MCF 10A (cell line): ENCODE data around the gene SMAD9. TPM values are rescaled to one million over a fixed set of nuclear protein-coding genes. Genes with fewer than 3 reads are reported as not detected.

Experiments used
- BruUV-seq: library from RNA; stranded (reverse); fragments of 400-500 nt; replicated peaks from 2 replicates; lab custom pipeline; 2021; lab: Mats Ljungman, UMichigan
- CTCF ChIA-PET: fragments of 300-600 bp; sonication (Branson Sonifier 250); formaldehyde crosslinking; extraction: SDS; loops from one replicate; lab custom pipeline; 2021; ENCODE audit warnings: antibody characterized with exemption, inconsistent platforms; lab: Yijun Ruan, JAX
- POLR2A ChIA-PET: fragments of 300-600, 350-650 bp; sonication (Branson Sonifier 250); formaldehyde crosslinking; extraction: SDS; loops from one replicate; lab custom pipeline; 2020; ENCODE audit warnings: antibody characterized with exemption, inconsistent platforms; lab: Yijun Ruan, JAX
- DNase-seq: peaks from one replicate; pipeline ENCODE4 v3.0.0-alpha.2; 2018; ENCODE audit not compliant: unreplicated experiment
- H3K27ac Mint-ChIP-seq: one replicate; pipeline ENCODE4 v1.8.0; 2022; ENCODE audit warnings: mild to moderate bottlenecking, low read depth, mixed read lengths; ENCODE audit not compliant: unreplicated experiment
- H3K27me3 Mint-ChIP-seq: one replicate; pipeline ENCODE4 v1.8.0; 2022; ENCODE audit warnings: mixed read lengths; ENCODE audit not compliant: insufficient read depth, unreplicated experiment
- H3K36me3 Mint-ChIP-seq: one replicate; pipeline ENCODE4 v1.8.0; 2022; ENCODE audit warnings: mild to moderate bottlenecking, moderate library complexity, mixed read lengths; ENCODE audit not compliant: insufficient read depth, unreplicated experiment
- H3K4me1 Mint-ChIP-seq: one replicate; pipeline ENCODE4 v1.8.0; 2022; ENCODE audit warnings: mixed read lengths; ENCODE audit not compliant: insufficient read depth, unreplicated experiment
- H3K4me3 Mint-ChIP-seq: one replicate; pipeline ENCODE4 v1.8.0; 2022; ENCODE audit warnings: mild to moderate bottlenecking, moderate library complexity, mixed read lengths; ENCODE audit not compliant: unreplicated experiment
- H3K9me3 Mint-ChIP-seq: one replicate; pipeline ENCODE4 v1.8.0; 2022; ENCODE audit warnings: mixed read lengths; ENCODE audit not compliant: unreplicated experiment
- CTCF ChIP-seq: fragments of 200-600 bp; IDR thresholded peaks from one replicate; pipeline ENCODE4 v1.8.0; 2022; ENCODE audit warnings: antibody characterized with exemption, mild to moderate bottlenecking; ENCODE audit not compliant: unreplicated experiment
- intact Hi-C: fragments of 100-400 bp; cut with micrococcal nuclease; formaldehyde crosslinking; loops from 2 replicates; pipeline ENCODE4 v1.14.1; 2022
- total RNA-seq: library from RNA; stranded (reverse); gene quantifications from 2 replicates; pipeline ENCODE4 v1.2.3, GENCODE V29; 2022

SMAD9 gene
- total RNA-seq, 1 experiment from 2014 or later, result 1.6 TPM

GRCh38 chr13:36875431-36875830 is 44.6 kb downstream of the SMAD9 start:
- Mint-ChIP-seq H3K27me3 (no peaks in the 10 kb centered on the region), H3K4me3 (no peak overlapping the region), H3K27ac (no peak overlapping the region), H3K4me1 (peaks cover 2% of the 10 kb centered on the region), H3K36me3 (no peaks in the 10 kb centered on the region), H3K9me3 (no peaks in the 10 kb centered on the region)
- intact Hi-C loops, result no loop called here
- POLR2A ChIA-PET, result no interaction called here
- DNase-seq, result no peak
- no TSS peak for BruUV-seq
- CTCF ChIA-PET, result interaction anchor here (0.7 to 1.0 kb wide), 2 partner anchors 17 to 240 kb away, joined by 3 to 4 read pairs; no protein-coding TSS in a partner anchor
- TF ChIP-seq CTCF, result no peak

GRCh38 chr13:36872621-36873020 is 47.4 kb downstream of the SMAD9 start:
- Mint-ChIP-seq H3K9me3 (no peaks in the 10 kb centered on the region), H3K27me3 (no peaks in the 10 kb centered on the region), H3K27ac (no peak overlapping the region), H3K4me1 (peaks cover 7% of the 10 kb centered on the region), H3K4me3 (no peak overlapping the region), H3K36me3 (no peaks in the 10 kb centered on the region)
- no TSS peak for BruUV-seq
- ChIA-PET POLR2A (no interaction called here), CTCF (interaction anchor here (0.7 to 1.0 kb wide), 4 partner anchors 14 to 31 kb away, joined by 3 read pairs; no protein-coding TSS in a partner anchor)
- intact Hi-C loops, result no loop called here
- DNase-seq, result no peak
- TF ChIP-seq CTCF, result no peak

GRCh38 chr13:36870050-36870692 is 49.9 kb downstream of the SMAD9 start:
- DNase-seq, result no peak
- Mint-ChIP-seq H3K4me3 (no peak overlapping the region), H3K4me1 (peaks cover 7% of the 10 kb centered on the region), H3K36me3 (no peaks in the 10 kb centered on the region), H3K9me3 (no peaks in the 10 kb centered on the region), H3K27ac (no peak overlapping the region), H3K27me3 (no peaks in the 10 kb centered on the region)
- CTCF ChIA-PET, result interaction anchor here (1.5 to 1.6 kb wide), 2 partner anchors 12 to 21 kb away, joined by 4 to 8 read pairs; no protein-coding TSS in a partner anchor
- intact Hi-C loops, result no loop called here
- no TSS peak for BruUV-seq
- POLR2A ChIA-PET, result interaction anchor here (0.6 to 0.7 kb wide), 3 partner anchors 25 to 47 kb away, joined by 3 to 4 read pairs (median 3); no protein-coding TSS in a partner anchor
- no peak for TF ChIP-seq CTCF

- DNase-seq, result no peak
- Mint-ChIP-seq H3K36me3 (no peaks in the 10 kb centered on the region), H3K9me3 (no peaks in the 10 kb centered on the region), H3K27ac (no peak overlapping the region), H3K4me1 (peaks cover 7% of the 10 kb centered on the region), H3K27me3 (no peaks in the 10 kb centered on the region), H3K4me3 (no peak overlapping the region)
- intact Hi-C loops, result no loop called here
- no TSS peak for BruUV-seq
- CTCF ChIA-PET, result interaction anchor here (0.6 to 2.0 kb wide), 2 partner anchors 8 to 134 kb away, joined by 3 to 5 read pairs; no protein-coding TSS in a partner anchor
- TF ChIP-seq CTCF, result no peak
- POLR2A ChIA-PET, result no interaction called here
Measured at GRCh38 chr13:36866232-36866631, 53.8 kb downstream of the SMAD9 start.
